H9 (cell line): Measurements from ENCODE around the gene GRIN2A. TPM values are rescaled to one million over a fixed set of nuclear protein-coding genes. Genes with fewer than 3 reads are reported as not detected.

Source experiments
- DNase-seq: peaks from one replicate; pipeline ENCODE4 v3.0.0-alpha.2; 2017
- H2AFZ ChIP-seq: one replicate; pipeline ENCODE4 v1.6.1; 2013; ENCODE audit warnings: mild to moderate bottlenecking, low read length, control low read depth, moderate library complexity
- H2AK5ac ChIP-seq: 2 replicates; pipeline ENCODE4 v1.6.1; 2013; ENCODE audit warnings: low read length, control low read depth, mixed read lengths; ENCODE audit not compliant: insufficient read length
- H2BK120ac ChIP-seq: one replicate; pipeline ENCODE4 v1.6.1; 2013; ENCODE audit warnings: low read depth, mild to moderate bottlenecking, low read length, control low read depth, inconsistent platforms; ENCODE audit not compliant: poor library complexity, severe bottlenecking
- H2BK12ac ChIP-seq: 2 replicates; pipeline ENCODE4 v1.6.1; 2013; ENCODE audit warnings: low read length, control low read depth, mixed read lengths, low read depth; ENCODE audit not compliant: insufficient read length
- H2BK15ac ChIP-seq: 2 replicates; pipeline ENCODE4 v1.6.1; 2013; ENCODE audit warnings: low read depth, low read length, control low read depth
- H2BK20ac ChIP-seq: one replicate; pipeline ENCODE4 v1.6.1; 2013; ENCODE audit warnings: low read depth, mild to moderate bottlenecking, low read length, control low read depth, inconsistent platforms; ENCODE audit not compliant: poor library complexity, severe bottlenecking
- H2BK5ac ChIP-seq: 2 replicates; pipeline ENCODE4 v1.6.1; 2013; ENCODE audit warnings: low read length, control low read depth, mixed read lengths; ENCODE audit not compliant: insufficient read length
- H3K14ac ChIP-seq: 2 replicates; pipeline ENCODE4 v1.6.1; 2013; ENCODE audit warnings: low read length, control low read depth; ENCODE audit not compliant: insufficient read depth
- H3K18ac ChIP-seq: 2 replicates; pipeline ENCODE4 v1.6.1; 2013; ENCODE audit warnings: low read depth, mild to moderate bottlenecking, mixed read lengths, low read length, control low read depth; ENCODE audit not compliant: insufficient read length
- H3K23ac ChIP-seq: 2 replicates; pipeline ENCODE4 v1.6.1; 2013; ENCODE audit warnings: low read length, control low read depth, mixed read lengths, low read depth; ENCODE audit not compliant: insufficient read length
- H3K23me2 ChIP-seq: 2 replicates; pipeline ENCODE4 v1.6.1; 2013; ENCODE audit warnings: low read depth, mild to moderate bottlenecking, mixed read lengths, low read length, control low read depth; ENCODE audit not compliant: insufficient read length, poor library complexity, severe bottlenecking
- H3K27ac ChIP-seq: 2 replicates; pipeline ENCODE4 v1.5.1; 2013; ENCODE audit warnings: low read length, control low read depth, mixed read lengths, low read depth; ENCODE audit not compliant: insufficient read length
- H3K27me3 ChIP-seq: 2 replicates; pipeline ENCODE4 v1.6.1; 2013; ENCODE audit warnings: low read length, control low read depth, inconsistent platforms; ENCODE audit not compliant: insufficient read depth
- H3K4ac ChIP-seq: 2 replicates; pipeline ENCODE4 v1.6.1; 2013; ENCODE audit warnings: low read depth, mild to moderate bottlenecking, control low read depth, inconsistent platforms, low read length, moderate library complexity
- H3K4me1 ChIP-seq: 2 replicates; pipeline ENCODE4 v1.6.1; 2013; ENCODE audit warnings: low read length, control low read depth, inconsistent platforms; ENCODE audit not compliant: insufficient read depth
- H3K4me2 ChIP-seq: 2 replicates; pipeline ENCODE4 v1.6.1; 2013; ENCODE audit warnings: low read length, control low read depth, mixed read lengths; ENCODE audit not compliant: insufficient read length, insufficient read depth
- H3K56ac ChIP-seq: 2 replicates; pipeline ENCODE4 v1.6.1; 2013; ENCODE audit warnings: low read depth, mild to moderate bottlenecking, mixed read lengths, low read length, control low read depth; ENCODE audit not compliant: insufficient read length
- H3K79me1 ChIP-seq: 2 replicates; pipeline ENCODE4 v1.6.1; 2013; ENCODE audit warnings: low read depth, mild to moderate bottlenecking, moderate library complexity, low read length, control low read depth, inconsistent platforms; ENCODE audit not compliant: insufficient read depth, poor library complexity, severe bottlenecking
- H3K79me2 ChIP-seq: 2 replicates; pipeline ENCODE4 v1.6.1; 2013; ENCODE audit warnings: low read length, control low read depth, inconsistent platforms; ENCODE audit not compliant: insufficient read depth
- H3K9ac ChIP-seq: 2 replicates; pipeline ENCODE4 v1.6.1; 2013; ENCODE audit warnings: low read length, control low read depth, mixed read lengths; ENCODE audit not compliant: insufficient read length; ENCODE audit errors: extremely low read depth
- H3K9me3 ChIP-seq: one replicate; pipeline ENCODE4 v1.6.1; 2013; ENCODE audit warnings: low read depth, low read length, inconsistent platforms; ENCODE audit not compliant: control insufficient read depth
- H3T11ph ChIP-seq: one replicate; pipeline ENCODE4 v1.6.1; 2013; ENCODE audit warnings: mild to moderate bottlenecking, low read length, control low read depth, inconsistent platforms
- H4K20me1 ChIP-seq: one replicate; pipeline ENCODE4 v1.6.1; 2013; ENCODE audit not compliant: control insufficient read depth, insufficient read length, insufficient read depth
- H4K5ac ChIP-seq: 2 replicates; pipeline ENCODE4 v1.6.1; 2013; ENCODE audit warnings: low read depth, mild to moderate bottlenecking, mixed read lengths, low read length, control low read depth; ENCODE audit not compliant: insufficient read length
- H4K8ac ChIP-seq: replicated peaks from 2 replicates; pipeline ENCODE4 v1.6.1; 2013; ENCODE audit warnings: low read length, control low read depth, mixed read lengths, low read depth; ENCODE audit not compliant: insufficient read length
- H4K91ac ChIP-seq: 2 replicates; pipeline ENCODE4 v1.6.1; 2013; ENCODE audit warnings: low read depth, mild to moderate bottlenecking, moderate library complexity, mixed read lengths, low read length, control low read depth; ENCODE audit not compliant: insufficient read length
- H3K27ac Mint-ChIP-seq, 3 experiments: 2 replicates in 2 of 3; 3 replicates in 1 of 3; pipeline ENCODE4 v1.8.0; 2020 to 2021; ENCODE audit warnings: mixed read lengths in 3 of 3, mild to moderate bottlenecking in 1 of 3, moderate library complexity in 1 of 3
- H3K27me3 Mint-ChIP-seq: 2 replicates; pipeline ENCODE4 v1.8.0; 2021; ENCODE audit warnings: low read depth, mild to moderate bottlenecking, moderate library complexity, mixed read lengths
- H3K36me3 Mint-ChIP-seq, 3 experiments: 2 replicates in 2 of 3; 3 replicates in 1 of 3; pipeline ENCODE4 v1.8.0; 2020 to 2021; ENCODE audit warnings: low read depth in 3 of 3, mixed read lengths in 3 of 3; ENCODE audit not compliant: insufficient read depth in 1 of 3
- H3K4me1 Mint-ChIP-seq, 2 experiments: 2 replicates each; pipeline ENCODE4 v1.8.0; 2020; ENCODE audit warnings: mixed read lengths in 2 of 2
- H3K4me3 Mint-ChIP-seq, 2 experiments: 2 replicates in 1 of 2; 3 replicates in 1 of 2; pipeline ENCODE4 v1.8.0; 2020 to 2021; ENCODE audit warnings: mild to moderate bottlenecking in 2 of 2, mixed read lengths in 2 of 2, moderate library complexity in 1 of 2
- H3K9me3 Mint-ChIP-seq, 2 experiments: 2 replicates in 1 of 2; 3 replicates in 1 of 2; pipeline ENCODE4 v1.8.0; 2020; ENCODE audit warnings: mild to moderate bottlenecking in 2 of 2, mixed read lengths in 2 of 2, moderate library complexity in 1 of 2
- CTCF ChIP-seq: fragments of 200-600 bp; sonication (generic); conservative IDR thresholded peaks from 3 replicates; pipeline ENCODE4 v1.8.0; 2021; ENCODE audit warnings: antibody characterized with exemption, mild to moderate bottlenecking
- WGBS: extraction: QIAGEN DNeasy Blood & Tissue Kit; methylation state at CpG from one replicate; pipeline ENCODE4 v1.1.7; 2013; ENCODE audit warnings: missing lambda C conversion rate, low lambda C conversion rate, mixed read lengths; ENCODE audit not compliant: insufficient read length; ENCODE audit errors: extremely low coverage; 5-methylcytosine and 5-hydroxymethylcytosine counted together
- total RNA-seq: library from RNA; stranded (reverse); gene quantifications from 2 replicates; pipeline ENCODE4 v1.2.1, GENCODE V29; 2021

Gene GRIN2A
- total RNA-seq, 1 experiment from 2014 or later, result 1.5 TPM

- no peaks in the 10 kb centered on the region for H3K9me3 Mint-ChIP-seq
- no CpG with 5 or more reads among the region's 8 CpGs for WGBS
These were observed 322.4 kb downstream of the GRIN2A start for GRCh38 chr16:9859701-9860327.

More at GRCh38 chr16:9859701-9860327, 322.4 kb downstream of the GRIN2A start:
- Histone ChIP-seq H3K27ac (no peak overlapping the region), H2BK20ac (no peak overlapping the region), H3K4me1 (no peaks in the 10 kb centered on the region), H3T11ph (no peak overlapping the region), H3K79me2 (no peaks in the 10 kb centered on the region), H3K23me2 (no peaks in the 10 kb centered on the region), H2BK15ac (no peak overlapping the region), H2AFZ (no peak overlapping the region), H3K56ac (no peak overlapping the region), H3K9me3 (no peaks in the 10 kb centered on the region), H4K8ac (no peak overlapping the region), H3K9ac (no peak overlapping the region), H3K27me3 (no peaks in the 10 kb centered on the region; the same call in 1 of the 2 replicates), H3K4me2 (no peak overlapping the region), H4K20me1 (no peaks in the 10 kb centered on the region), H3K23ac (no peak overlapping the region), H3K79me1 (no peaks in the 10 kb centered on the region), H2BK12ac (no peak overlapping the region), H4K91ac (no peak overlapping the region), H2AK5ac (no peak overlapping the region), H4K5ac (no peak overlapping the region), H3K18ac (no peak overlapping the region), H3K14ac (no peak overlapping the region), H2BK5ac (no peak overlapping the region), H3K4ac (no peak overlapping the region), H2BK120ac (no peak overlapping the region)
- peak overlapping the region in 1 of 3 experiments; percentile 17; a peak in 1 of 7 replicates for H3K27ac Mint-ChIP-seq
- no peaks in the 10 kb centered on the region; the same call in 1 of the 2 replicates for H3K27me3 Mint-ChIP-seq
- no peak overlapping the region for H3K4me3 Mint-ChIP-seq
- H3K4me1 Mint-ChIP-seq, result peaks cover 0 to 8% of the 10 kb centered on the region in 2 experiments; a peak in 2 of 4 replicates
- no peaks in the 10 kb centered on the region for H3K36me3 Mint-ChIP-seq
- TF ChIP-seq CTCF, result no peak
- DNase-seq, result no peak
